ENCODE results near the gene MYCN. TPM values are rescaled to one million over a fixed set of nuclear protein-coding genes. Genes with fewer than 3 reads are reported as not detected.

MYCN gene
- total RNA-seq, 4 donors from 2014 or later, result 0.57 to 3.8 (median 1.6) TPM

- H3K9me3 ChIP-seq, result no peaks in the 10 kb centered on the region
- TF ChIP-seq POLR2AphosphoS5 (IDR thresholded peaks at IDR 0.05) (no peak), POLR2A (IDR thresholded peaks at IDR 0.05) (no peak), CTCF (IDR thresholded peaks at IDR 0.05) (no peak), EP300 (IDR thresholded peaks at IDR 0.05) (no peak)
- peaks cover 5% of the 10 kb centered on the region for H3K4me1 ChIP-seq
- H3K27ac ChIP-seq, result no peak overlapping the region
- DNase-seq (ENCODE audit: low spot score in 2 of 2), result no peak
- H3K4me3 ChIP-seq, result no peak overlapping the region
- peaks cover 23% of the 10 kb centered on the region for H3K27me3 ChIP-seq
- H3K36me3 ChIP-seq, result no peaks in the 10 kb centered on the region
- 45% methylated on average over 7 of the region's 7 CpGs for WGBS
Measured at GRCh38 chr2:15919716-15920434, 20.5 kb upstream of the MYCN start.

DNA sequence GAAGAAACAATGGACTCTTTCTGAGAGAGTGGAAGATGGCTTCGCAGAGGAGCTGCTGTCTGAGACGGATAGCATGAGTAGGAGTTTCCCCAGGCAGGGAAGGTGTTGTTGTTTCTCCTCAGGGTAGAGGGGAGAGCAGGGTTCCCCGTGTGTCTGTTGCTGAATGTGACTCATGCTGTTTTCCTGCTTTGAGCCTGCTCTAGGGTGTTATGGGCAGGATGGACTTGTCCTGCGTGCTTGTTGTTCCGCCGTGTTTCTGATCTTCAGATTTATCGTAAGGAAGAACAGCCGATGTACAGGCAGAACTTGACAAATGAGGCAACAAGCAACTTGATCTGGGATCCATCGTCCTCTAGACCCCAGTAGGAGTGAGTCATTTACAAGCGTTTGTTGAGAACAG is 19.7 kb upstream of the MYCN start:
- H3K27ac ChIP-seq, result no peak overlapping the region
- H3K27me3 ChIP-seq, result peaks cover 23% of the 10 kb centered on the region
- H3K4me1 ChIP-seq, result peaks cover 5% of the 10 kb centered on the region
- H3K36me3 ChIP-seq, result no peaks in the 10 kb centered on the region
- H3K4me3 ChIP-seq, result no peak overlapping the region
- no peaks in the 10 kb centered on the region for H3K9me3 ChIP-seq
- TF ChIP-seq CTCF (IDR thresholded peaks at IDR 0.05), result no peak
- TF ChIP-seq EP300 (IDR thresholded peaks at IDR 0.05), result no peak
- TF ChIP-seq POLR2A (IDR thresholded peaks at IDR 0.05), result no peak
- TF ChIP-seq POLR2AphosphoS5 (IDR thresholded peaks at IDR 0.05), result no peak
- DNase-seq (ENCODE audit: low spot score in 2 of 2), result no peak
- 60% methylated on average over 8 of the region's 10 CpGs for WGBS

DNA sequence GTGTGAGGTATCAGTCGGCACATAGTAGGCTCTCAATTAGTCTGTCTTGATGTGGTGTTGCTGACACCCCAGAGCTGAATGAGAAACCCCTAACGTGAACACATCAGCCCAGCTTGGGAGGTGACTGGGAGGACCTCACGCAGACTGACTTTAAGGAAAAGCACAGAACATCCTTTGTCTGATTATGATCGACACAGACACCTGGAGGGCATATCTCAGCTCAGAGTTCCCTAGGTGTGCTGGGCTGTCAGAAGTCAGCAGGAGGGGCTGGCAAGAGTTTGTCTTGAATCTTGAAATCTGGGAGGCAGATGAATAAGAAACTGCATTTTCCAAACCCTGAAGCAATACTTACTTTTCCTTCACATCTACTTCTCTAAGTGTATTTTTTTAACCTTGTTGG is 16.8 kb upstream of the MYCN start:
- peaks cover 5% of the 10 kb centered on the region for H3K4me1 ChIP-seq
- no peak overlapping the region for H3K27ac ChIP-seq
- no peaks in the 10 kb centered on the region for H3K36me3 ChIP-seq
- H3K9me3 ChIP-seq, result no peaks in the 10 kb centered on the region
- H3K27me3 ChIP-seq, result peaks cover 33% of the 10 kb centered on the region
- TF ChIP-seq EP300 (IDR thresholded peaks at IDR 0.05) (no peak), CTCF (IDR thresholded peaks at IDR 0.05) (no peak), POLR2A (IDR thresholded peaks at IDR 0.05) (no peak), POLR2AphosphoS5 (IDR thresholded peaks at IDR 0.05) (no peak)
- DNase-seq (ENCODE audit: low spot score in 2 of 2), result no peak
- H3K4me3 ChIP-seq, result no peak overlapping the region
- 53% methylated on average over 4 of the region's 4 CpGs for WGBS

- H3K27me3 ChIP-seq, result peaks cover 22% of the 10 kb centered on the region
- no peak for DNase-seq (ENCODE audit: low spot score in 2 of 2)
- no peak overlapping the region for H3K4me3 ChIP-seq
- TF ChIP-seq CTCF (IDR thresholded peaks at IDR 0.05) (no peak), EP300 (IDR thresholded peaks at IDR 0.05) (no peak), POLR2AphosphoS5 (IDR thresholded peaks at IDR 0.05) (no peak), POLR2A (IDR thresholded peaks at IDR 0.05) (no peak)
- no peak overlapping the region for H3K27ac ChIP-seq
- 72% methylated on average over 3 of the region's 3 CpGs for WGBS
- H3K4me1 ChIP-seq, result no peaks in the 10 kb centered on the region
- no peaks in the 10 kb centered on the region for H3K9me3 ChIP-seq
- H3K36me3 ChIP-seq, result no peaks in the 10 kb centered on the region
Measured at GRCh38 chr2:15925819-15926218, 14.5 kb upstream of the MYCN start.

- no peaks in the 10 kb centered on the region for H3K36me3 ChIP-seq
- no peak for TF ChIP-seq EP300 (IDR thresholded peaks at IDR 0.05)
- DNase-seq (ENCODE audit: low spot score in 2 of 2), result no peak
- no peaks in the 10 kb centered on the region for H3K4me1 ChIP-seq
- H3K4me3 ChIP-seq, result no peak overlapping the region
- H3K27ac ChIP-seq, result no peak overlapping the region
- WGBS, result 91% methylated on average over 7 of the region's 7 CpGs
- H3K27me3 ChIP-seq, result peaks cover 20% of the 10 kb centered on the region
- H3K9me3 ChIP-seq, result no peaks in the 10 kb centered on the region
Measured at GRCh38 chr2:15926252-15926651, 14.1 kb upstream of the MYCN start.
